ENCODE data around the gene GSDMA. TPM values are rescaled to one million over a fixed set of nuclear protein-coding genes. Genes with fewer than 3 reads are reported as not detected.

The GSDMA gene
- total RNA-seq, 1 experiment from 2014 or later, result 0.55 TPM

GRCh38 chr17:39950871-39951348 lies 11.9 kb upstream of the GSDMA start:
- intact Hi-C loops (cut with micrococcal nuclease; ENCODE audit: unreplicated experiment), result loop anchor here (10.0 kb wide), 1 partner anchor 196 kb away; no protein-coding TSS in a partner anchor
- CTCF ChIA-PET, result no interaction called here
- no peaks in the 10 kb centered on the region for H4K20me1 ChIP-seq (ENCODE audit: insufficient read depth)

GRCh38 chr17:39951924-39952679 lies 10.7 kb upstream of the GSDMA start:
- BruUV-seq (replicated peaks), result TSS peak; percentile 52
- intact Hi-C loops (cut with micrococcal nuclease; ENCODE audit: unreplicated experiment), result loop anchor here (10.0 kb wide), 1 partner anchor 197 kb away; no protein-coding TSS in a partner anchor

More at GRCh38 chr17:39950871-39951348, 11.9 kb upstream of the GSDMA start:
- no peaks in the 10 kb centered on the region for H3K36me3 ChIP-seq (ENCODE audit: low read depth)
- no TSS peak for BruUV-seq (replicated peaks)
- H3K79me2 ChIP-seq (ENCODE audit: low read depth), result no peaks in the 10 kb centered on the region
- POLR2A ChIA-PET (ENCODE audit: unreplicated experiment), result interaction anchor here (0.6 kb wide), 1 partner anchor 12 kb away, joined by 4 read pairs; no protein-coding TSS in a partner anchor
- no peak overlapping the region for H2AFZ ChIP-seq
- no peak for DNase-seq
- H3K4me3 ChIP-seq, result no peak overlapping the region
- H3K4me2 ChIP-seq, result no peak overlapping the region
- peaks cover 14% of the 10 kb centered on the region; the same call in 1 of the 2 replicates for H3F3A ChIP-seq (ENCODE audit: insufficient read depth, low read depth)
- peaks cover 20% of the 10 kb centered on the region for H3K4me1 ChIP-seq (replicated peaks; ENCODE audit: insufficient read depth)
- no peaks in the 10 kb centered on the region for H3K9me2 ChIP-seq (ENCODE audit: insufficient read depth)
- H3K27me3 ChIP-seq (ENCODE audit: insufficient read depth, low read depth), result no peaks in the 10 kb centered on the region
- H3K27ac ChIP-seq, result no peak overlapping the region
- TF ChIP-seq CTCF (conservative IDR thresholded peaks at IDR 0.05) (no peak), EZH2 (IDR thresholded peaks at IDR 0.05; ENCODE audit: low read depth) (no peak)
- no peaks in the 10 kb centered on the region for H3K9me3 ChIP-seq (ENCODE audit: insufficient read depth, low read depth)

More at GRCh38 chr17:39951924-39952679, 10.7 kb upstream of the GSDMA start:
- no peaks in the 10 kb centered on the region for H3K36me3 ChIP-seq (ENCODE audit: low read depth)
- H3K79me2 ChIP-seq (ENCODE audit: low read depth), result no peaks in the 10 kb centered on the region
- H4K20me1 ChIP-seq (ENCODE audit: insufficient read depth), result no peaks in the 10 kb centered on the region
- H3K27me3 ChIP-seq (ENCODE audit: insufficient read depth, low read depth), result no peaks in the 10 kb centered on the region
- peak overlapping the region; percentile 41; the same call in 1 of the 2 replicates for H3K4me3 ChIP-seq
- peak overlapping the region; percentile 73 for H2AFZ ChIP-seq
- ChIA-PET POLR2A (ENCODE audit: unreplicated experiment) (interaction anchor here (0.6 kb wide), 1 partner anchor 1034 kb away, joined by 5 read pairs; no protein-coding TSS in a partner anchor), CTCF (interaction anchor here (0.6 kb wide), 2 partner anchors 161 to 320 kb away, joined by 7 to 10 read pairs; no protein-coding TSS in a partner anchor)
- H3K4me1 ChIP-seq (replicated peaks; ENCODE audit: insufficient read depth), result peaks cover 20% of the 10 kb centered on the region
- peaks cover 14% of the 10 kb centered on the region; the same call in 1 of the 2 replicates for H3F3A ChIP-seq (ENCODE audit: insufficient read depth, low read depth)
- TF ChIP-seq CTCF (conservative IDR thresholded peaks at IDR 0.05), result no peak
- TF ChIP-seq EZH2 (IDR thresholded peaks at IDR 0.05; ENCODE audit: low read depth), result no peak
- no peak for DNase-seq
- no peaks in the 10 kb centered on the region for H3K9me3 ChIP-seq (ENCODE audit: insufficient read depth, low read depth)
- no peak overlapping the region for H3K27ac ChIP-seq
- no peaks in the 10 kb centered on the region for H3K9me2 ChIP-seq (ENCODE audit: insufficient read depth)
- H3K4me2 ChIP-seq, result peak overlapping the region; percentile 77

Measured in PC-9 (cell line).